ENCODE data around the gene PDP2.

The PDP2 gene

DNA sequence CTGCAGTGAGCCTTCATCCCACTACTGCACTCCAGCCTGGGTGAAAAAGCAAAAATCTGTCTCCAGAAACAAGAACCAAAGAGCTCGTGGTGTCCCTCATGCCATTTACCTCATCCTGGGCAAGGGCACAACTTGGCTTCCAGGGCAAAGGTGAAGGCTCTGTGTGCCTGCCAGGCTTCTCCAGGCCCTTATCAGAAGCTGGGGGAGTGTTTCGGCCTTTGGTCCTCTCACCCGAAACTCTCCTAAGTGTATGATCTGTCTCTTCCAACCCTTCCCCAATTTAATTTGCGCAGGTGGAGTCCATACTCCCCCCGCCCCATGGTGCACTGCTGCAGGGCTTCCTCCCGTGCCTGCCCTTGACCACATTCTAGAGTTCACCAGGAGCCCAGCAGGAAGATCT lies 56.1 kb downstream of the PDP2 start:
- DNase-seq (ENCODE audit: extremely low spot score) = no peak
- no peak for TF ChIP-seq BHLHE40 (IDR thresholded peaks at IDR 0.05; ENCODE audit: borderline replicate concordance)
- no peak for TF ChIP-seq HDGF (IDR thresholded peaks at IDR 0.05; ENCODE audit: borderline replicate concordance)
- TF ChIP-seq SUZ12 (IDR thresholded peaks at IDR 0.05) = no peak
- no peak for TF ChIP-seq ZNF384 (IDR thresholded peaks at IDR 0.05)
- no peak for TF ChIP-seq FOXA1 (IDR thresholded peaks at IDR 0.05)
- TF ChIP-seq FOXM1 (IDR thresholded peaks at IDR 0.05; ENCODE audit: borderline replicate concordance) = no peak
- TF ChIP-seq FOXK2 (IDR thresholded peaks at IDR 0.05) = no peak
- TF ChIP-seq SP1 (IDR thresholded peaks at IDR 0.05) = no peak
- no peak for TF ChIP-seq L3MBTL2 (conservative IDR thresholded peaks at IDR 0.05)
- TF ChIP-seq CTBP1 (IDR thresholded peaks at IDR 0.05; ENCODE audit: borderline replicate concordance) = no peak
- no peak for TF ChIP-seq LEF1 (IDR thresholded peaks at IDR 0.05; ENCODE audit: borderline replicate concordance)
- TF ChIP-seq NFRKB (IDR thresholded peaks at IDR 0.05) = no peak
- no peak for TF ChIP-seq TARDBP (IDR thresholded peaks at IDR 0.05)
- ChIA-PET POLR2A (no interaction called here), CTCF (interaction anchor here (0.7 to 0.9 kb wide), 2 partner anchors 24 to 41 kb away, joined by 3 to 8 read pairs; no protein-coding TSS in a partner anchor)

DNA sequence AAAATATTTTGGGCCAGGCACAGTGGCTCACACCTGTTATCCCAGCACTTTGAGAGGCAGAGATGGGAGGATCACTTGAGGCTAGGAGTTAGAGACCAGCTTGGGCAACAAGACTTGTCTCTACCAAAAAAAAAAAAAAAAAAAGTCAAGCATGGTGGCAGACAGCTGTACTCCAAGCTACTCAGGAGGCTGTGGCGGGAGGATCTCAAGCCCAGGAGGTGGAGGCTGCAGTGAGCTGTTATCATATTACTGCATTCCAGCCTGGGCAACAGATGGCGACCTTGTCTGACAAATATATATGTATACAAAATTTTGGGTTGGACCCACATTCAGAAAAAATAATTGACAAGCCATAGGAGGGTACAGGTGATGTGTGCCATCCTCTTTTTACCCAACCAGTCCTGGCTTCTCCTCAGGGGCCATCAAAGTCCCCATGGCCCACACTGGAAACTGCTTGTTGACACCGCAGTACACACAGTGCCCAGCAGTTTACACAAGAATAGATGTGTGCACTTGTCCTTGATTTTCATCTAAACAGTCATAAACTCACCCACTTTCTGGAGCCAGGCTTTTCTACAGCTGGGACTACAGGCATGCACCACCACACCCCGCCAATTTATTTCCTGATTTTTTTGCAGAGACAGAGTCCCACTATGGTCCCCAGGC lies 56.7 kb downstream of the PDP2 start:
- ChIA-PET CTCF (interaction anchor here (0.7 to 0.9 kb wide), 2 partner anchors 23 to 42 kb away, joined by 3 to 8 read pairs; no protein-coding TSS in a partner anchor), POLR2A (no interaction called here)

DNA sequence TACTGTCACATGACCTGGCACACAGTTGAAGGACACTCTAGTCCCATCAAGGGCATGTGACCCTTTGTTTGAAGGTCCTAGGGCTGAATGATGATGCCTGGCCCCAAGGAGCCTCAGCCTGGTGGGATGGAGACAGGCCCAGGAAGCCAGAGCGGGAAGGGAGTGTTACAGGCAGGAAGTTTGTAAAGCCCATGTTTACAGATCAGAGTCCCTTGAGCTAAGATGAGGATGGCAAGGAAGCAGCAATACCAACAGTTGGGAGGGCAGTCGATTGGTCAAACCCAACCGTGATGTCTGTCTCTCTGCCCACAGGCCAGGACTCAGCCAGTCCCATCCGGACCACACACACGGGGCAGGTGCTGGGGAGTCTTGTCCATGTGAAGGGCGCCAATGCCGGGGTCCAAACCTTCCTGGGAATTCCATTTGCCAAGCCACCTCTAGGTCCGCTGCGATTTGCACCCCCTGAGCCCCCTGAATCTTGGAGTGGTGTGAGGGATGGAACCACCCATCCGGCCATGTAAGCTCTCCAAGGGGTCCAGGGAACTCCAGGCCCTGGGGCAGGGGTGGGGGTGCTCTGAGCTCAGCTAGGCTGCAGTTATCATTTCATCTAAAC lies 57.5 kb downstream of the PDP2 start:
- no peak for DNase-seq (ENCODE audit: extremely low spot score)
- CTCF ChIA-PET = no interaction called here
- POLR2A ChIA-PET = interaction anchor here (1.0 kb wide), 1 partner anchor 23 kb away, joined by 3 read pairs; the partner anchor contains the start of gene CES3
- TF ChIP-seq TARDBP (IDR thresholded peaks at IDR 0.05) = no peak
- TF ChIP-seq, protein P1, sequence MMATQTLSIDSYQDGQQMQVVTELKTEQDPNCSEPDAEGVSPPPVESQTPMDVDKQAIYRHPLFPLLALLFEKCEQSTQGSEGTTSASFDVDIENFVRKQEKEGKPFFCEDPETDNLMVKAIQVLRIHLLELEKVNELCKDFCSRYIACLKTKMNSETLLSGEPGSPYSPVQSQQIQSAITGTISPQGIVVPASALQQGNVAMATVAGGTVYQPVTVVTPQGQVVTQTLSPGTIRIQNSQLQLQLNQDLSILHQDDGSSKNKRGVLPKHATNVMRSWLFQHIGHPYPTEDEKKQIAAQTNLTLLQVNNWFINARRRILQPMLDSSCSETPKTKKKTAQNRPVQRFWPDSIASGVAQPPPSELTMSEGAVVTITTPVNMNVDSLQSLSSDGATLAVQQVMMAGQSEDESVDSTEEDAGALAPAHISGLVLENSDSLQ (IDR thresholded peaks at IDR 0.05) = no peak
- no peak for TF ChIP-seq CTBP1 (IDR thresholded peaks at IDR 0.05; ENCODE audit: borderline replicate concordance)
- no peak for TF ChIP-seq ARNT (IDR thresholded peaks at IDR 0.05)
- TF ChIP-seq ZNF384 (IDR thresholded peaks at IDR 0.05) = no peak
- TF ChIP-seq HDGF (IDR thresholded peaks at IDR 0.05; ENCODE audit: borderline replicate concordance) = no peak
- TF ChIP-seq ELF4 (IDR thresholded peaks at IDR 0.05) = no peak
- no peak for TF ChIP-seq L3MBTL2 (conservative IDR thresholded peaks at IDR 0.05)
- TF ChIP-seq BHLHE40 (IDR thresholded peaks at IDR 0.05; ENCODE audit: borderline replicate concordance) = no peak
- TF ChIP-seq FOXM1 (IDR thresholded peaks at IDR 0.05; ENCODE audit: borderline replicate concordance) = no peak
- no peak for TF ChIP-seq SP1 (IDR thresholded peaks at IDR 0.05)
- no peak for TF ChIP-seq NFRKB (IDR thresholded peaks at IDR 0.05)
- no peak for TF ChIP-seq FOXA1 (IDR thresholded peaks at IDR 0.05)
- TF ChIP-seq LEF1 (IDR thresholded peaks at IDR 0.05; ENCODE audit: borderline replicate concordance) = no peak
- no peak for TF ChIP-seq SUZ12 (IDR thresholded peaks at IDR 0.05)
- no peak for TF ChIP-seq FOXK2 (IDR thresholded peaks at IDR 0.05)

More for the DNA sequence above, 56.7 kb downstream of the PDP2 start:
- DNase-seq (ENCODE audit: extremely low spot score) = no peak
- TF ChIP-seq ELF4 (IDR thresholded peaks at IDR 0.05) (no peak), CTBP1 (IDR thresholded peaks at IDR 0.05; ENCODE audit: borderline replicate concordance) (no peak), HDGF (IDR thresholded peaks at IDR 0.05; ENCODE audit: borderline replicate concordance) (no peak), L3MBTL2 (conservative IDR thresholded peaks at IDR 0.05) (no peak), ZNF384 (IDR thresholded peaks at IDR 0.05) (no peak)
- TF ChIP-seq, protein P1 (IDR thresholded peaks at IDR 0.05) = no peak

DNA sequence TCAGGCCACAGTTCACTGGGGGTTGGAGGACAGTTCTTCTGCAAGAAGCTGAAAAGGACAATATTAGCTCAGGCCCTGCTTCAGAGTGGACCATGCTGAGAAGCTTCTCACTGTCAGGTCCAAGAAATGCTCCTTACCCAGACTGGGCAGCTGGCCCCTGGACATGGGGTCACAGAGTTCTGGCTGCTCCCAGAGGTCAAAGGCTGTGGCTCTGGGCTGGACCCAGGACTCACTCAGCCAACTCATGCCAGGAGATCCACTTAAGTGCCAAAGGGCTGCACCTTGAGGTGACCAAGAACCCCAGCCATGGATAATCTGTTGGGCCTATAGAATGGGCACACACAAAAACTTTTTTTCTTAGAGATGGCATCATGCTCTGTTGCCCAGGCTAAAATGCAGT lies 59.1 kb downstream of the PDP2 start:
- ChIA-PET POLR2A (no interaction called here), CTCF (no interaction called here)
- no peak for DNase-seq (ENCODE audit: extremely low spot score)
- no peak for TF ChIP-seq FOXM1 (IDR thresholded peaks at IDR 0.05; ENCODE audit: borderline replicate concordance)
- TF ChIP-seq ELF4 (IDR thresholded peaks at IDR 0.05) = no peak
- TF ChIP-seq LEF1 (IDR thresholded peaks at IDR 0.05; ENCODE audit: borderline replicate concordance) = no peak
- TF ChIP-seq TARDBP (IDR thresholded peaks at IDR 0.05) = no peak
- no peak for TF ChIP-seq ARNT (IDR thresholded peaks at IDR 0.05)
- TF ChIP-seq HDGF (IDR thresholded peaks at IDR 0.05; ENCODE audit: borderline replicate concordance) = no peak
- no peak for TF ChIP-seq ZNF384 (IDR thresholded peaks at IDR 0.05)
- no peak for TF ChIP-seq NFRKB (IDR thresholded peaks at IDR 0.05)
- no peak for TF ChIP-seq BHLHE40 (IDR thresholded peaks at IDR 0.05; ENCODE audit: borderline replicate concordance)
- no peak for TF ChIP-seq SUZ12 (IDR thresholded peaks at IDR 0.05)
- TF ChIP-seq FOXA1 (IDR thresholded peaks at IDR 0.05) = no peak
- TF ChIP-seq L3MBTL2 (conservative IDR thresholded peaks at IDR 0.05) = no peak
- TF ChIP-seq SP1 (IDR thresholded peaks at IDR 0.05) = no peak
- TF ChIP-seq CTBP1 (IDR thresholded peaks at IDR 0.05; ENCODE audit: borderline replicate concordance) = no peak
- TF ChIP-seq, protein P1 (IDR thresholded peaks at IDR 0.05) = no peak

DNA sequence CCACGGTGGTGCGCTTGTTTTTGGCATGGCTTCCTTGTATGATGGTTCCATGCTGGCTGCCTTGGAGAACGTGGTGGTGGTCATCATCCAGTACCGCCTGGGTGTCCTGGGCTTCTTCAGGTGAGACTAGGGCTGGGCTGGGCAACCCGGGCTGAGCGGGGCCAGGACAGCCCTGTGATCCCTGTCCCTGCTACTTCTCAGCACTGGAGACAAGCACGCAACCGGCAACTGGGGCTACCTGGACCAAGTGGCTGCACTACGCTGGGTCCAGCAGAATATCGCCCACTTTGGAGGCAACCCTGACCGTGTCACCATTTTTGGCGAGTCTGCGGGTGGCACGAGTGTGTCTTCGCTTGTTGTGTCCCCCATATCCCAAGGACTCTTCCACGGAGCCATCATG lies 59.9 kb downstream of the PDP2 start:
- no peak for DNase-seq (ENCODE audit: extremely low spot score)
- no peak for TF ChIP-seq HDGF (IDR thresholded peaks at IDR 0.05; ENCODE audit: borderline replicate concordance)
- TF ChIP-seq LEF1 (IDR thresholded peaks at IDR 0.05; ENCODE audit: borderline replicate concordance) = no peak
- TF ChIP-seq, protein P1 (IDR thresholded peaks at IDR 0.05) = no peak
- TF ChIP-seq ZNF384 (IDR thresholded peaks at IDR 0.05) = no peak
- TF ChIP-seq CTBP1 (IDR thresholded peaks at IDR 0.05; ENCODE audit: borderline replicate concordance) = no peak
- no peak for TF ChIP-seq FOXK2 (IDR thresholded peaks at IDR 0.05)
- TF ChIP-seq BHLHE40 (IDR thresholded peaks at IDR 0.05; ENCODE audit: borderline replicate concordance) = no peak
- POLR2A ChIA-PET = no interaction called here
- CTCF ChIA-PET = no interaction called here
